ENCODE data around the gene LRRC7.
A peak's percentile ranks its signal among the peaks of the same experiment; 100 is the strongest.

The LRRC7 gene

DNA sequence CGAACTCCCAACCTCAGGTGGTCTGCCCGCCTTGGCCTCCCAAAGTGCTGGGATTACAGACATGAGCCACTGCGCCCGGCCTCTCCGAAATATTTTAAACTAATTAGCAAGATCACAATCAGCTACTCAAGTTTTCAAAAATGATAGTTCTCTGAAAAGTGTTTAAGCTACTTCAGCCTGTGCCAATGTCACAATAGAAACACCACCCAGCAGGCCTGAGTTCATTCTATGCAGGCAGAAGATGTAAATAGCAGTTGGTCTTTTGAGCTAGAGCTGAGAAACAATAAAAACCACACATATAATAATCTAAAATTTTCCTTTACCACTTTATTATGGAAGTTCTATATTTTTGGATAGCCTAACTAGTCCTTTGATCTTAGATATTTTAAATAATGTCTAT lies 541.5 kb downstream of the LRRC7 start:
- DNase-seq = no peak

- DNase-seq = no peak
These were observed 545.1 kb downstream of the LRRC7 start for GRCh38 chr1:70112838-70113237.

GRCh38 chr1:70115315-70115714 lies 547.6 kb downstream of the LRRC7 start:
- no peak for DNase-seq

DNA sequence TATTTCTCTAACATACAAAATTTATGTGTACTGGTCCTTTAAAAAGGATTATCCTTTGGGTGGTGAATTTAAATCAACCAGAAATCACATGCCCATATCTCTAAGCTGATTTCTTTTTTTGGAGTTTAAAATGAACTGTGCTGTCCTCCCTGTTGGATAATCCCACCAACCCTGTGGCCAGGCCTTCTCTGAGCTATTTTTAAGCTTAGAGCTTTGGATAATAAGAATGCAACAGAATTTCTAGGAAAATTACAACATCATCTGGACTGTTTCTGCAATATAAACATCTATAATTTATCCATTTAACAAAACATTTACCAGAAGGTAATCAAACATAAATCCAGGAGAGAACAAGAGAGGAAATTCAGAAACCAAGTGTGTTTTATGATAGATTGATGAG lies 549.3 kb downstream of the LRRC7 start:
- no peak for DNase-seq

- DNase-seq = peak; percentile 12
These were observed 566.4 kb downstream of the LRRC7 start for GRCh38 chr1:70134148-70134547.

- DNase-seq = peak; percentile 74
These were observed 572.6 kb downstream of the LRRC7 start for GRCh38 chr1:70140343-70140742.

DNA sequence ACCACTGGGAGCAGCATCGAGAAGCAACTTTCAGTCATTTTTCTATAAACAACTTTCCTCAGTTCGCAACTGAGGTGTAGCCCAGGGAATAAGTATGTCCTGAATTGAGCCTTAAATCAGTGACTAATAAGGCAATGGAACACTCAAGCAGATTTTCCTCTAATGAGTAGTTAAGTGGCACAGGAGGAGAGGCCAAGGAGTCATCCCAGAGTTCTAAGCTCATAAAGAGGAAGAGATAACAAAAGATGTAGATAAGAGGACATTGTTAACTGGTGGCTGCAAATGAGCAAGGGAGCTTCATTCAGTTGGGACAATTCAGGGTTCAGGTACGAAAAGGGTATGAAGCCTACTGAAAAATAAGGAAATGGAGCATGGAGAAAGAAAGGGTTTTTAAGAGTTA lies 573.2 kb downstream of the LRRC7 start:
- DNase-seq = peak; percentile 17

DNA sequence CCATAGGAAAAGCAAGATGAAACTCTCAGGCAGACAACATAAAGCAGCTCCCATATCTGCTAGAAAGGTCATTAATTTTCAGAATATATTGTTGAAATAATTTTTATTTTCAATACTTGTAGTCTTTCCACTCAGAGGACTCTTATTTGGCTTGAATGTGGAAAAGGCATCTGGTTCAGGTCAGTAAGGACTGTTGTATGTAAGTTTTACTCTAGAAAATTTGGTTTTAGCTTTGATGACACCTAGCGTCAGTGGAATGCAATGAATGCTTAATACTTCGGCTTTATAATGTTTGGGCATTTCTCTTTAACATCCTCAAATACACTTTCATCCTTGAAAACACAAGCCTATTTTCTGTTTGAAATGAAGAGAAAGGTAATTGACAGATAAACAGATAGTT lies 574.4 kb downstream of the LRRC7 start:
- DNase-seq = peak; percentile 38

- peak; percentile 72 for DNase-seq
These were observed 575.4 kb downstream of the LRRC7 start for GRCh38 chr1:70143048-70143659.

DNA sequence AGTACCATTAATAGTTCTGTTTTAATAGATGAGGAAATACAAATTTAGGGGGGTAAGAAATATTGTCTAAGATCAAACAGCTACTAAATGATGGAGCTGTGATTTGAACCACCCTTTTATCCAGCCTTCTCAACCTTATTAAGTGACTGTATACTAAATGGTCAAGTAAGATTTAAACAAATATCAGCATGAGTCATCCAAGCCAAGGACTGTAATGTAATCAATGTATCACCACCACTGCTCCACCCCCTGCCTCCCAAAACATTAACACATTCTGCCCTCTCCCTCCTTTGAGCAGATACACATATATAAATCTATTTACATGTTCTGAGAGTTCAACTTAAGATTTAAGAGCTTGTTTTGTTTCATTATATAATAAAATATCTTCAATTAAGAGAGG lies 578.8 kb downstream of the LRRC7 start:
- peak; percentile 38 for DNase-seq

- DNase-seq = no peak
These were observed 582.7 kb downstream of the LRRC7 start for GRCh38 chr1:70150444-70150843.

DNA sequence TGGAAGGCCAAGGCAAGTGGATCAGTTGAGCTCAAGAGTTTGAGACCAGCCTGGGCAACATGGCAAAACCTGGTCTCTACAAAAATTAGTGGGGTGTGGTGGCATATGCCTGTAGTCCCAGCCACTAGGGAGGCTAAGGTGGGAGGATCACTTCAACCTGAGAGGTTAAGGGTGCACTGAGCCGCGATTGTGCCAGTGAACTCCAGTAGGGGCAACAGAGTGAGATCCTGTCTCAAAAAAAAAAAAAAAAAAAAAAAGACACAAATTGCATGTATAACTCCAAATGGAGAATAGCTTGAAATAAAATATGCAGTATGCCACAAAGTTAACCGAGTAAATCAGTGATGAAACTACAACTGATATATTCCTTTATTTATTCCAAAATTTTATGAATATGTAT lies 586.0 kb downstream of the LRRC7 start:
- no peak for DNase-seq

- peak; percentile 68 for DNase-seq
These were observed 588.9 kb downstream of the LRRC7 start for GRCh38 chr1:70156529-70157120.

- no peak for DNase-seq
These were observed 596.6 kb downstream of the LRRC7 start for GRCh38 chr1:70164350-70164749.

GRCh38 chr1:70168283-70168682 lies 600.6 kb downstream of the LRRC7 start:
- DNase-seq = no peak

GRCh38 chr1:70169018-70169839 lies 601.5 kb downstream of the LRRC7 start:
- peak; percentile 15 for DNase-seq

GRCh38 chr1:70171512-70171911 lies 603.8 kb downstream of the LRRC7 start:
- DNase-seq = no peak
